Mesothelial cell of epicardium (in vitro differentiated cells): ENCODE results near the gene KDELR3. TPM values are rescaled to one million over a fixed set of nuclear protein-coding genes. Genes with fewer than 3 reads are reported as not detected.

Source experiments
- DNase-seq, 2 experiments: peaks; one replicate each; pipeline ENCODE4 v3.0.0; 2021; ENCODE audit warnings: low spot score in 2 of 2; ENCODE audit not compliant: unreplicated experiment in 2 of 2
- H3K27ac Mint-ChIP-seq: 2 replicates; pipeline ENCODE4 v1.8.0; 2021; ENCODE audit warnings: mixed read lengths
- H3K27me3 Mint-ChIP-seq: 2 replicates; pipeline ENCODE4 v1.8.0; 2021; ENCODE audit warnings: low read depth, mixed read lengths
- H3K36me3 Mint-ChIP-seq: 2 replicates; pipeline ENCODE4 v1.8.0; 2021; ENCODE audit warnings: mixed read lengths
- H3K4me1 Mint-ChIP-seq: 2 replicates; pipeline ENCODE4 v1.8.0; 2021; ENCODE audit warnings: mixed read lengths
- H3K4me3 Mint-ChIP-seq: 2 replicates; pipeline ENCODE4 v1.8.0; 2021; ENCODE audit warnings: mild to moderate bottlenecking, moderate library complexity, mixed read lengths
- H3K9me3 Mint-ChIP-seq: 2 replicates; pipeline ENCODE4 v1.8.0; 2021; ENCODE audit warnings: mixed read lengths
- CTCF ChIP-seq: fragments of 200-600 bp; sonication (generic); IDR thresholded peaks from one replicate; pipeline ENCODE4 v1.5.0; 2021; ENCODE audit warnings: antibody characterized with exemption; ENCODE audit not compliant: unreplicated experiment
- total RNA-seq: library from RNA; stranded (reverse); gene quantifications from 3 replicates; pipeline ENCODE4 v1.2.1, GENCODE V29; 2021

The KDELR3 gene
- total RNA-seq = 14.5 to 15.6 TPM (median 14.6 TPM) in 3 replicates

GRCh38 chr22:38467904-38468442, at the start of gene KDELR3:
Gene KDELR3, plus strand, starts transcription at chr22:38468096. Its CDS starts 138 bp downstream, at chr22:38468234.
- peak within 1 kb of the TSS; percentile 66 for H3K27ac Mint-ChIP-seq

GRCh38 chr22:38418589-38418988, 49.3 kb upstream of the KDELR3 start:
- no peak for TF ChIP-seq CTCF
- Mint-ChIP-seq H3K4me3 (no peak overlapping the region), H3K27ac (no peak overlapping the region), H3K27me3 (no peaks in the 10 kb centered on the region), H3K4me1 (peaks cover 10% of the 10 kb centered on the region), H3K9me3 (no peaks in the 10 kb centered on the region), H3K36me3 (no peaks in the 10 kb centered on the region)
- DNase-seq = no peak

More at GRCh38 chr22:38467904-38468442, at the start of gene KDELR3:
- peak within 1 kb of the TSS; percentile 73 for H3K4me3 Mint-ChIP-seq
- H3K9me3 Mint-ChIP-seq = no peaks in the 10 kb centered on the region
- peaks cover 6% of the 10 kb centered on the region for H3K27me3 Mint-ChIP-seq
- peak in 1 of 2 experiments; percentile 70 for DNase-seq
- H3K4me1 Mint-ChIP-seq = peaks cover 24% of the 10 kb centered on the region
- H3K36me3 Mint-ChIP-seq = no peaks in the 10 kb centered on the region
- no peak for TF ChIP-seq CTCF

- Mint-ChIP-seq H3K4me1 (peaks cover 12% of the 10 kb centered on the region), H3K4me3 (no peak overlapping the region), H3K9me3 (no peaks in the 10 kb centered on the region), H3K27me3 (no peaks in the 10 kb centered on the region), H3K36me3 (no peaks in the 10 kb centered on the region), H3K27ac (no peak overlapping the region)
- no peak for TF ChIP-seq CTCF
- no peak for DNase-seq
These were observed 48.6 kb upstream of the KDELR3 start for GRCh38 chr22:38419121-38419857.

GRCh38 chr22:38419858-38420160, 48.1 kb upstream of the KDELR3 start:
- Mint-ChIP-seq H3K36me3 (no peaks in the 10 kb centered on the region), H3K27ac (no peak overlapping the region), H3K4me3 (no peak overlapping the region), H3K9me3 (no peaks in the 10 kb centered on the region), H3K27me3 (no peaks in the 10 kb centered on the region), H3K4me1 (peaks cover 12% of the 10 kb centered on the region)
- no peak for TF ChIP-seq CTCF
- DNase-seq = no peak

GRCh38 chr22:38420734-38421133, 47.2 kb upstream of the KDELR3 start:
- no peaks in the 10 kb centered on the region for H3K36me3 Mint-ChIP-seq
- no peak for DNase-seq
- H3K4me3 Mint-ChIP-seq = no peak overlapping the region
- H3K4me1 Mint-ChIP-seq = peaks cover 12% of the 10 kb centered on the region
- H3K27ac Mint-ChIP-seq = no peak overlapping the region
- no peaks in the 10 kb centered on the region for H3K27me3 Mint-ChIP-seq
- H3K9me3 Mint-ChIP-seq = no peaks in the 10 kb centered on the region
- no peak for TF ChIP-seq CTCF
